WTC11 (cell line): ENCODE results near the gene CYB5A. TPM values are rescaled to one million over a fixed set of nuclear protein-coding genes. Genes with fewer than 3 reads are reported as not detected.

ENCODE experiments used
- ATAC-seq: fragments of 200-7000 bp; cut with Tn5 transposase; 2 replicates; pipeline ENCODE4 v1.10.0; 2021; ENCODE audit warnings: mild to moderate bottlenecking, moderate library complexity
- CTCF ChIA-PET: fragments of 300-600 bp; sonication (Branson Sonifier 250); formaldehyde crosslinking; loops from one replicate; lab custom pipeline; 2021; ENCODE audit warnings: antibody characterized with exemption; lab: Charles Lee
- POLR2A ChIA-PET: fragments of 350-600 bp; sonication (Branson Sonifier 250); formaldehyde crosslinking; loops from one replicate; lab custom pipeline; 2021; ENCODE audit warnings: antibody characterized with exemption; lab: Charles Lee
- DNase-seq: peaks from one replicate; pipeline ENCODE4 v3.0.0; 2021; ENCODE audit warnings: low spot score
- H3K27ac Mint-ChIP-seq: 2 replicates; pipeline ENCODE4 v1.8.0; 2021; ENCODE audit warnings: mixed read lengths
- H3K27me3 Mint-ChIP-seq: 2 replicates; pipeline ENCODE4 v1.8.0; 2021; ENCODE audit warnings: low read depth, mild to moderate bottlenecking, moderate library complexity, mixed read lengths
- H3K36me3 Mint-ChIP-seq: 2 replicates; pipeline ENCODE4 v1.8.0; 2021; ENCODE audit warnings: mixed read lengths
- H3K4me1 Mint-ChIP-seq: 2 replicates; pipeline ENCODE4 v1.8.0; 2022; ENCODE audit warnings: mixed read lengths
- H3K4me3 Mint-ChIP-seq: 2 replicates; pipeline ENCODE4 v1.8.0; 2021; ENCODE audit warnings: mild to moderate bottlenecking, moderate library complexity, mixed read lengths
- H3K9me3 Mint-ChIP-seq: 2 replicates; pipeline ENCODE4 v1.8.0; 2021; ENCODE audit warnings: mixed read lengths
- CREB1 ChIP-seq: sonication (generic); formaldehyde crosslinking; IDR thresholded peaks from 2 replicates; pipeline ENCODE4 v1.8.0; 2023; ENCODE audit warnings: mild to moderate bottlenecking, missing genetic modification reagents
- E2F4 ChIP-seq: sonication (generic); formaldehyde crosslinking; IDR thresholded peaks from 2 replicates; pipeline ENCODE4 v1.8.1; 2022; ENCODE audit warnings: low read depth, mild to moderate bottlenecking, moderate library complexity, missing genetic modification reagents, borderline replicate concordance
- E2F5 ChIP-seq: sonication (generic); formaldehyde crosslinking; IDR thresholded peaks from 2 replicates; pipeline ENCODE4 v1.8.1; 2022; ENCODE audit warnings: mild to moderate bottlenecking, moderate library complexity, missing genetic modification reagents
- GABPB1 ChIP-seq: sonication (generic); formaldehyde crosslinking; IDR thresholded peaks from 2 replicates; pipeline ENCODE4 v1.8.1; 2023; ENCODE audit warnings: mild to moderate bottlenecking, missing genetic modification reagents
- HMGA2 ChIP-seq: fragments of 250-450 bp; sonication (Bioruptor Pico); IDR thresholded peaks from 2 replicates; pipeline ENCODE4 v1.4.0; 2021; ENCODE audit warnings: mild to moderate bottlenecking, moderate library complexity
- KAT7 ChIP-seq: sonication (generic); formaldehyde crosslinking; IDR thresholded peaks from 2 replicates; pipeline ENCODE4 v1.8.1; 2023; ENCODE audit warnings: missing genetic modification reagents, mild to moderate bottlenecking, borderline replicate concordance
- MLX ChIP-seq: sonication (generic); formaldehyde crosslinking; IDR thresholded peaks from 2 replicates; pipeline ENCODE4 v1.8.1; 2023; ENCODE audit warnings: mild to moderate bottlenecking, missing genetic modification reagents, moderate library complexity
- MXD4 ChIP-seq: fragments of 250-450 bp; sonication (Bioruptor Pico); IDR thresholded peaks from 2 replicates; pipeline ENCODE4 v1.8.0; 2021; ENCODE audit warnings: mild to moderate bottlenecking, moderate library complexity, borderline replicate concordance
- NFATC4 ChIP-seq: fragments of 250-450 bp; sonication (Bioruptor Pico); IDR thresholded peaks from 2 replicates; pipeline ENCODE4 v1.9.0; 2021; ENCODE audit warnings: mild to moderate bottlenecking
- NFE2L1 ChIP-seq: sonication (generic); formaldehyde crosslinking; IDR thresholded peaks from 2 replicates; pipeline ENCODE4 v1.8.1; 2023; ENCODE audit warnings: missing genetic modification reagents
- PREB ChIP-seq: sonication (generic); formaldehyde crosslinking; IDR thresholded peaks from 2 replicates; pipeline ENCODE4 v1.8.1; 2022; ENCODE audit warnings: mild to moderate bottlenecking, missing genetic modification reagents, moderate library complexity, borderline replicate concordance
- RELA ChIP-seq: sonication (generic); formaldehyde crosslinking; IDR thresholded peaks from 2 replicates; pipeline ENCODE4 v1.8.1; 2022; ENCODE audit warnings: missing genetic modification reagents, mild to moderate bottlenecking, borderline replicate concordance
- RORB ChIP-seq: fragments of 250-450 bp; sonication (Bioruptor Pico); IDR thresholded peaks from 2 replicates; pipeline ENCODE4 v1.9.0; 2021; ENCODE audit warnings: mild to moderate bottlenecking
- ZNF232 ChIP-seq: sonication (generic); formaldehyde crosslinking; IDR thresholded peaks from 2 replicates; pipeline ENCODE4 v1.8.0; 2022; ENCODE audit warnings: mild to moderate bottlenecking, missing genetic modification reagents
- ZNF425 ChIP-seq: fragments of 250-450 bp; sonication (Bioruptor Pico); conservative IDR thresholded peaks from 2 replicates; pipeline ENCODE4 v1.9.0; 2021; ENCODE audit warnings: mild to moderate bottlenecking
- total RNA-seq: library from RNA; stranded (reverse); gene quantifications from 3 replicates; pipeline ENCODE4 v1.2.3, GENCODE V29; 2021
- TF ChIP-seq, protein P1 (sequence below): sonication (generic); formaldehyde crosslinking; IDR thresholded peaks from 2 replicates; pipeline ENCODE4 v1.8.1; 2023; ENCODE audit warnings: mild to moderate bottlenecking, moderate library complexity, missing genetic modification reagents
- TF ChIP-seq, protein P2 (sequence below): sonication (generic); formaldehyde crosslinking; IDR thresholded peaks from 2 replicates; pipeline ENCODE4 v1.8.0; 2022; ENCODE audit warnings: mild to moderate bottlenecking, missing genetic modification reagents
- TF ChIP-seq, protein P3 (sequence below): sonication (generic); formaldehyde crosslinking; IDR thresholded peaks from 2 replicates; pipeline ENCODE4 v1.8.1; 2023; ENCODE audit warnings: mild to moderate bottlenecking, missing genetic modification reagents, moderate library complexity
- TF ChIP-seq, protein P4 (sequence below): sonication (generic); formaldehyde crosslinking; IDR thresholded peaks from 2 replicates; pipeline ENCODE4 v1.8.0; 2022; ENCODE audit warnings: mild to moderate bottlenecking, missing genetic modification reagents

CYB5A gene
- total RNA-seq, 1 experiment from 2014 or later, result 127 TPM

DNA sequence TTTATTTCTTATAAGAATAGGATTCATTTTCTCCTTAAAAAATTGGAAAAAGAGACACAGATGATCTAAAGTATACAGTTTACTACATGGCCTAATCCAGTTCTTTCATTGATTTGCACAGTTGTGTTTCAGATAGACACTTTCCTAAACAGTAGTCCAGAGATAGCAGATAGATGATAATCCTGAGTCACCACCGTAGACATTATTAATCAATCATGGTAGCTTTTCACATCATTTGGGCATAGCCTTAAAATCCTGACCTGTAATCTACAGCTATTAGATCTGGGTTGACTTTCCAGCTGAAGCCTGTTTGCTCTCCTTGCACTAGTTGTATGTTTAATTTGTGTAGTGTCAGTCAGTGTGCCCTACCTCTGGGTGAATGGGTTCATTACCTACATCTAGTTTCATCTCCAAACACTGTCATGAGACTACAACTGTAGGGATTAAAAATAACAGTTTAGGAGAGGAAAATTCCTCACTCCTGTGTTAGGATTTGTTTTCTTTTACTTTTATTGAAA is 38.0 kb upstream of the CYB5A start:
- no peak for ATAC-seq
- H3K4me3 Mint-ChIP-seq, result no peak overlapping the region
- H3K4me1 Mint-ChIP-seq, result peaks cover 10% of the 10 kb centered on the region
- H3K9me3 Mint-ChIP-seq, result peaks cover 12% of the 10 kb centered on the region
- CTCF ChIA-PET, result no interaction called here
- DNase-seq, result no peak
- no peak overlapping the region for H3K27ac Mint-ChIP-seq
- TF ChIP-seq, protein P1, sequence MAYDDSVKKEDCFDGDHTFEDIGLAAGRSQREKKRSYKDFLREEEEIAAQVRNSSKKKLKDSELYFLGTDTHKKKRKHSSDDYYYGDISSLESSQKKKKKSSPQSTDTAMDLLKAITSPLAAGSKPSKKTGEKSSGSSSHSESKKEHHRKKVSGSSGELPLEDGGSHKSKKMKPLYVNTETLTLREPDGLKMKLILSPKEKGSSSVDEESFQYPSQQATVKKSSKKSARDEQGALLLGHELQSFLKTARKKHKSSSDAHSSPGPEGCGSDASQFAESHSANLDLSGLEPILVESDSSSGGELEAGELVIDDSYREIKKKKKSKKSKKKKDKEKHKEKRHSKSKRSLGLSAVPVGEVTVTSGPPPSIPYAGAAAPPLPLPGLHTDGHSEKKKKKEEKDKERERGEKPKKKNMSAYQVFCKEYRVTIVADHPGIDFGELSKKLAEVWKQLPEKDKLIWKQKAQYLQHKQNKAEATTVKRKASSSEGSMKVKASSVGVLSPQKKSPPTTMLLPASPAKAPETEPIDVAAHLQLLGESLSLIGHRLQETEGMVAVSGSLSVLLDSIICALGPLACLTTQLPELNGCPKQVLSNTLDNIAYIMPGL (CRISPR knock-in tag), result no peak
- TF ChIP-seq, protein P2, sequence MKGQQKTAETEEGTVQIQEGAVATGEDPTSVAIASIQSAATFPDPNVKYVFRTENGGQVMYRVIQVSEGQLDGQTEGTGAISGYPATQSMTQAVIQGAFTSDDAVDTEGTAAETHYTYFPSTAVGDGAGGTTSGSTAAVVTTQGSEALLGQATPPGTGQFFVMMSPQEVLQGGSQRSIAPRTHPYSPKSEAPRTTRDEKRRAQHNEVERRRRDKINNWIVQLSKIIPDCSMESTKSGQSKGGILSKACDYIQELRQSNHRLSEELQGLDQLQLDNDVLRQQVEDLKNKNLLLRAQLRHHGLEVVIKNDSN (CRISPR knock-in tag), result no peak
- TF ChIP-seq ZNF232 (no peak), ZNF425 (CRISPR knock-in tag) (no peak), NFE2L1 (CRISPR knock-in tag) (no peak), NFATC4 (CRISPR knock-in tag) (no peak), RORB (CRISPR knock-in tag) (no peak), PREB (CRISPR knock-in tag) (no peak), MXD4 (CRISPR knock-in tag) (no peak), GABPB1 (CRISPR knock-in tag) (no peak), RELA (CRISPR knock-in tag) (no peak), HMGA2 (CRISPR knock-in tag) (no peak)
- TF ChIP-seq, protein P3, sequence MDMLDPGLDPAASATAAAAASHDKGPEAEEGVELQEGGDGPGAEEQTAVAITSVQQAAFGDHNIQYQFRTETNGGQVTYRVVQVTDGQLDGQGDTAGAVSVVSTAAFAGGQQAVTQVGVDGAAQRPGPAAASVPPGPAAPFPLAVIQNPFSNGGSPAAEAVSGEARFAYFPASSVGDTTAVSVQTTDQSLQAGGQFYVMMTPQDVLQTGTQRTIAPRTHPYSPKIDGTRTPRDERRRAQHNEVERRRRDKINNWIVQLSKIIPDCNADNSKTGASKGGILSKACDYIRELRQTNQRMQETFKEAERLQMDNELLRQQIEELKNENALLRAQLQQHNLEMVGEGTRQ, result no peak
- TF ChIP-seq, protein P4, sequence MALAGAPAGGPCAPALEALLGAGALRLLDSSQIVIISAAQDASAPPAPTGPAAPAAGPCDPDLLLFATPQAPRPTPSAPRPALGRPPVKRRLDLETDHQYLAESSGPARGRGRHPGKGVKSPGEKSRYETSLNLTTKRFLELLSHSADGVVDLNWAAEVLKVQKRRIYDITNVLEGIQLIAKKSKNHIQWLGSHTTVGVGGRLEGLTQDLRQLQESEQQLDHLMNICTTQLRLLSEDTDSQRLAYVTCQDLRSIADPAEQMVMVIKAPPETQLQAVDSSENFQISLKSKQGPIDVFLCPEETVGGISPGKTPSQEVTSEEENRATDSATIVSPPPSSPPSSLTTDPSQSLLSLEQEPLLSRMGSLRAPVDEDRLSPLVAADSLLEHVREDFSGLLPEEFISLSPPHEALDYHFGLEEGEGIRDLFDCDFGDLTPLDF (CRISPR knock-in tag), result no peak
- TF ChIP-seq, all 79 proteins: peak for 0
- Mint-ChIP-seq H3K36me3 (no peaks in the 10 kb centered on the region; the same call in 1 of the 2 replicates), H3K27me3 (no peaks in the 10 kb centered on the region)
- POLR2A ChIA-PET, result no interaction called here

GRCh38 chr18:74328206-74328605 is 36.4 kb upstream of the CYB5A start:
- ATAC-seq, result no peak
- no peak for TF ChIP-seq KAT7 (CRISPR knock-in tag)
- TF ChIP-seq PREB (CRISPR knock-in tag), result no peak
- TF ChIP-seq E2F5 (CRISPR knock-in tag), result no peak
- no peak for TF ChIP-seq E2F4 (CRISPR knock-in tag)
- no peak for TF ChIP-seq CREB1 (CRISPR knock-in tag)
- TF ChIP-seq MLX, result no peak

More at GRCh38 chr18:74328206-74328605, 36.4 kb upstream of the CYB5A start:
- peaks cover 8% of the 10 kb centered on the region for H3K9me3 Mint-ChIP-seq
- H3K36me3 Mint-ChIP-seq, result no peaks in the 10 kb centered on the region; the same call in 1 of the 2 replicates
- CTCF ChIA-PET, result no interaction called here
- no peaks in the 10 kb centered on the region for H3K27me3 Mint-ChIP-seq
- POLR2A ChIA-PET, result no interaction called here
- no peak overlapping the region for H3K27ac Mint-ChIP-seq
- no peaks in the 10 kb centered on the region for H3K4me1 Mint-ChIP-seq
- no peak overlapping the region for H3K4me3 Mint-ChIP-seq
- no peak for DNase-seq
